ENCODE results near the gene ARL13A.
"Not testable (repeated sequence)": the region's sequence is repeated elsewhere in the genome, so short reads cannot be mapped to it uniquely, and the experiment has no call there.

Gene ARL13A

GRCh38 chrX:100994352-100995281, 25.1 kb downstream of the ARL13A start:
- no peak for DNase-seq

- no peak for DNase-seq
These were observed 26.0 kb downstream of the ARL13A start for GRCh38 chrX:100995469-100995868.

- DNase-seq = no peak
These were observed 29.9 kb downstream of the ARL13A start for GRCh38 chrX:100999451-100999850.

- no peak for DNase-seq
These were observed 39.6 kb downstream of the ARL13A start for GRCh38 chrX:101009090-101009489.

- not testable (repeated sequence) for DNase-seq
These were observed 42.5 kb downstream of the ARL13A start for GRCh38 chrX:101012031-101012430.

GRCh38 chrX:101022020-101022419, 52.5 kb downstream of the ARL13A start:
- no peak for DNase-seq

- no peak for DNase-seq
These were observed 55.6 kb downstream of the ARL13A start for GRCh38 chrX:101025126-101025525.

- no peak for DNase-seq
These were observed 59.1 kb downstream of the ARL13A start for GRCh38 chrX:101028562-101028961.

GRCh38 chrX:101029665-101030064, 60.2 kb downstream of the ARL13A start:
- no peak for DNase-seq

GRCh38 chrX:101037231-101037630, 67.7 kb downstream of the ARL13A start:
- no peak for DNase-seq

- DNase-seq = no peak
These were observed 70.7 kb downstream of the ARL13A start for GRCh38 chrX:101040197-101040596.
